H1 (cell line): ENCODE results near the gene SHOC1. TPM values are rescaled to one million over a fixed set of nuclear protein-coding genes. Genes with fewer than 3 reads are reported as not detected.

Experiments used
- CTCF ChIA-PET: fragments of 300-600 bp; sonication (Branson Sonifier 250); formaldehyde crosslinking; loops from one replicate; lab custom pipeline; 2021; ENCODE audit not compliant: partially characterized antibody; lab: Charles Lee
- POLR2A ChIA-PET: fragments of 300-600 bp; sonication (Branson Sonifier 250); formaldehyde crosslinking; loops from one replicate; lab custom pipeline; 2021; ENCODE audit warnings: inconsistent platforms; ENCODE audit not compliant: partially characterized antibody; lab: Charles Lee
- DNase-seq, 2 experiments: peaks; one replicate each; pipeline versions ENCODE4 v3.0.0 to v3.0.0-alpha.2; 2010 to 2022; ENCODE audit warnings: low spot score in 2 of 2, low read depth in 1 of 2, mixed read lengths in 1 of 2
- FAIRE-seq: peaks from 2 replicates; lab custom pipeline; 2011; peaks lifted over from hg19 to GRCh38; lab: Jason Lieb, UNC
- H2AFZ ChIP-seq: 2 replicates; pipeline ENCODE4 v1.8.1; 2012; ENCODE audit warnings: low read length, inconsistent platforms
- H2AK5ac ChIP-seq: 2 replicates; pipeline ENCODE4 v1.6.1; 2013; ENCODE audit warnings: low read depth, low read length
- H2BK120ac ChIP-seq: replicated peaks from 2 replicates; pipeline ENCODE3; 2013; ENCODE audit warnings: low read depth, low read length, inconsistent platforms
- H2BK12ac ChIP-seq: 2 replicates; pipeline ENCODE4 v1.6.1; 2013; ENCODE audit warnings: low read depth, low read length
- H2BK15ac ChIP-seq: 2 replicates; pipeline ENCODE4 v1.6.1; 2013; ENCODE audit warnings: low read length
- H2BK20ac ChIP-seq: 2 replicates; pipeline ENCODE4 v1.6.1; 2013; ENCODE audit warnings: low read length
- H2BK5ac ChIP-seq: 2 replicates; pipeline ENCODE4 v1.6.1; 2013; ENCODE audit warnings: low read depth, low read length
- H3K14ac ChIP-seq: 2 replicates; pipeline ENCODE4 v1.6.1; 2013; ENCODE audit warnings: inconsistent platforms; ENCODE audit not compliant: insufficient read length
- H3K18ac ChIP-seq: 2 replicates; pipeline ENCODE4 v1.6.1; 2013; ENCODE audit warnings: low read length; ENCODE audit errors: extremely low read depth
- H3K23ac ChIP-seq: 2 replicates; pipeline ENCODE4 v1.6.1; 2013; ENCODE audit warnings: inconsistent platforms; ENCODE audit not compliant: insufficient read length
- H3K23me2 ChIP-seq: 2 replicates; pipeline ENCODE4 v1.6.1; 2013; ENCODE audit warnings: low read depth, low read length
- H3K27ac ChIP-seq: 2 replicates; pipeline ENCODE4 v1.6.1; 2011; ENCODE audit warnings: low read depth, low read length, inconsistent platforms
- H3K27me3 ChIP-seq, 4 experiments: replicated peaks in 1 of 4; 1 replicate in 1 of 4; 2 replicates in 3 of 4; pipeline versions ENCODE4 v1.6.1 to v1.8.1; 2011 to 2013; ENCODE audit warnings: low read length in 3 of 4, mild to moderate bottlenecking in 3 of 4, inconsistent platforms in 2 of 4, mixed read lengths in 2 of 4, moderate library complexity in 1 of 4; ENCODE audit not compliant: control insufficient read depth in 3 of 4, insufficient read depth in 3 of 4; ENCODE audit errors: extremely low read depth in 1 of 4
- H3K36me3 ChIP-seq, 4 experiments: 2 replicates each; pipeline versions ENCODE4 v1.6.1 to v1.8.1; 2011 to 2013; ENCODE audit warnings: mild to moderate bottlenecking in 4 of 4, low read length in 3 of 4, moderate library complexity in 2 of 4, control low read depth in 1 of 4, inconsistent platforms in 1 of 4; ENCODE audit not compliant: insufficient read depth in 4 of 4, control insufficient read depth in 2 of 4
- H3K4ac ChIP-seq: replicated peaks from 2 replicates; pipeline ENCODE3; 2013; ENCODE audit warnings: low read length, low read depth, mixed read lengths, inconsistent platforms; ENCODE audit not compliant: insufficient read length
- H3K4me1 ChIP-seq, 4 experiments: replicated peaks in 1 of 4; 1 replicate in 1 of 4; 2 replicates in 3 of 4; pipeline versions ENCODE4 v1.6.1 to v1.8.1; 2011 to 2013; ENCODE audit warnings: low read length in 3 of 4, inconsistent platforms in 2 of 4, mixed read lengths in 1 of 4; ENCODE audit not compliant: insufficient read depth in 4 of 4, control insufficient read depth in 3 of 4
- H3K4me2 ChIP-seq, 2 experiments: 2 replicates each; pipeline versions ENCODE4 v1.6.1 to v1.8.1; 2011 to 2013; ENCODE audit warnings: low read depth in 2 of 2, low read length in 2 of 2, control low read depth in 1 of 2, inconsistent platforms in 1 of 2, mild to moderate bottlenecking in 1 of 2; ENCODE audit not compliant: insufficient read depth in 1 of 2
- H3K4me3 ChIP-seq, 4 experiments: fragments of 200-600, 300-600 bp in 1 of 4; sonication (generic), shearing (Covaris generic), sonication (Bioruptor Twin) in 1 of 4; 2 replicates each; pipeline versions ENCODE4 v1.5.1 to v1.8.1; 2011 to 2016; ENCODE audit warnings: low read length in 4 of 4, low read depth in 3 of 4, control low read depth in 2 of 4, inconsistent platforms in 2 of 4, mild to moderate bottlenecking in 2 of 4, mixed read lengths in 1 of 4, moderate library complexity in 1 of 4; ENCODE audit not compliant: insufficient read depth in 2 of 4; ENCODE audit errors: extremely low read depth in 1 of 4
- H3K56ac ChIP-seq: replicated peaks from 2 replicates; pipeline ENCODE3; 2013; ENCODE audit warnings: low read depth, mild to moderate bottlenecking, mixed read lengths, low read length, inconsistent platforms; ENCODE audit not compliant: insufficient read length
- H3K79me1 ChIP-seq: 2 replicates; pipeline ENCODE4 v1.6.1; 2013; ENCODE audit warnings: low read depth, low read length, control low read depth
- H3K79me2 ChIP-seq, 2 experiments: 2 replicates each; pipeline versions ENCODE4 v1.6.1 to v1.8.1; 2012 to 2013; ENCODE audit warnings: low read length in 2 of 2, mild to moderate bottlenecking in 2 of 2, inconsistent platforms in 1 of 2; ENCODE audit not compliant: insufficient read depth in 2 of 2, control insufficient read depth in 1 of 2
- H3K9ac ChIP-seq, 4 experiments: replicated peaks in 1 of 4; 1 replicate in 1 of 4; 2 replicates in 3 of 4; pipeline versions ENCODE4 v1.6.1 to v1.8.1; 2011 to 2013; ENCODE audit warnings: low read depth in 3 of 4, low read length in 3 of 4, control low read depth in 2 of 4, mild to moderate bottlenecking in 2 of 4, moderate library complexity in 2 of 4, inconsistent platforms in 1 of 4; ENCODE audit errors: extremely low read depth in 1 of 4
- H3K9me3 ChIP-seq, 2 experiments: 2 replicates each; pipeline versions ENCODE4 v1.6.1 to v1.8.1; 2012 to 2013; ENCODE audit warnings: mild to moderate bottlenecking in 2 of 2, moderate library complexity in 2 of 2, control low read depth in 1 of 2, inconsistent platforms in 1 of 2, low read depth in 1 of 2, low read length in 1 of 2, mixed read lengths in 1 of 2; ENCODE audit not compliant: insufficient read depth in 2 of 2
- H4K20me1 ChIP-seq, 2 experiments: replicated peaks in 1 of 2; 2 replicates each; pipeline versions ENCODE3 to v1.8.1; 2011 to 2013; ENCODE audit warnings: inconsistent platforms in 2 of 2, low read length in 2 of 2, mild to moderate bottlenecking in 1 of 2; ENCODE audit not compliant: insufficient read depth in 2 of 2, control insufficient read depth in 1 of 2
- H4K5ac ChIP-seq: 2 replicates; pipeline ENCODE4 v1.6.1; 2013; ENCODE audit warnings: low read length, low read depth, mixed read lengths, inconsistent platforms; ENCODE audit not compliant: insufficient read length
- H4K8ac ChIP-seq: 2 replicates; pipeline ENCODE4 v1.8.0; 2013; ENCODE audit warnings: mild to moderate bottlenecking, moderate library complexity, low read length, inconsistent platforms; ENCODE audit not compliant: insufficient read depth; ENCODE audit errors: extremely low read depth
- H4K91ac ChIP-seq: replicated peaks from 2 replicates; pipeline ENCODE3; 2013; ENCODE audit warnings: low read length, mixed read lengths, inconsistent platforms; ENCODE audit not compliant: insufficient read length
- RBBP5 ChIP-seq: IDR thresholded peaks from 2 replicates; pipeline ENCODE4 v1.7.1; 2012; ENCODE audit warnings: low read depth, mild to moderate bottlenecking, inconsistent platforms, low read length, moderate library complexity, borderline replicate concordance
- WGBS, 2 experiments: shearing (Covaris generic) in 1 of 2; methylation state at CpG; one replicate each; pipeline versions ENCODE4 v1.1.6 to v1.1.7; 2013 to 2015; ENCODE audit warnings: low lambda C conversion rate in 2 of 2, mixed read lengths in 2 of 2, inconsistent platforms in 1 of 2, low coverage in 1 of 2, missing lambda C conversion rate in 1 of 2; ENCODE audit not compliant: insufficient replicate concordance in 2 of 2, insufficient coverage in 1 of 2, insufficient read length in 1 of 2; ENCODE audit errors: extremely low coverage in 1 of 2, missing lambda C conversion rate in 1 of 2; 5-methylcytosine and 5-hydroxymethylcytosine counted together
- polyA plus RNA-seq, 7 experiments: library from polyadenylated mRNA; depleted of rRNA in 3 of 7; stranded (reverse) in 5 of 7; unstranded in 2 of 7; fragments of >200 nt in 5 of 7; fragments of 200-250 nt in 2 of 7; gene quantifications; 1 replicate in 5 of 7; 2 replicates in 1 of 7; 4 replicates in 1 of 7; pipeline versions ENCODE4 v1.2.1 to v1.2.3, GENCODE V29; 2011 to 2013; ENCODE audit warnings: missing spikeins in 2 of 7, mixed read lengths in 2 of 7
- total RNA-seq: library from RNA; stranded (reverse); fragmentation: NEBNext Ultra II Directional; extraction: Animal tissue kit (Norgen Biotek cat#: 25700); gene quantifications from 2 replicates; pipeline ENCODE4 v1.2.1, GENCODE V29; 2021
- TF ChIP-seq, protein P1 (sequence below): IDR thresholded peaks from 2 replicates; pipeline ENCODE4 v1.6.1; 2012; ENCODE audit warnings: low read length, inconsistent platforms

The SHOC1 gene
- total and polyA plus RNA-seq, 2 of the 8 experiments (the other 6 are each of a cell fraction or from before 2014, with no cell fraction given): not detected

DNA sequence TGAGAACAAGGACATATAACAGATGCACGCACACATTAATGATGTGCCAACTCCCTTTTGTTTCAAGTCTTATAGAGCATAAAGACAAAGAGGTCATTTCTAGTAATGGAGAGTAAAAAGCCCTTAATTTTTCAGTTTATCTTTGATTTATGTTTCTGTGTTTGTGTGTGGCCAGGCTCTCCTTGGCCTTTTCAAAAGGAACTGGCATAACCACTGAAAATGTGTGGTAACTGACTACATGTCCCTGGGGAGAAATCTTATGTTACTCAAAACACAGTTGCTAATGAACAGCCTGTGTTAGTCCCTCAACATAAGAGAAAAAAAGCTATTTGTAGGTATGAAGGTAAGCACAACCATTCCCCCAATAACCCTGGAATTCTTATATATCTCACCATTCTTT, 47.6 kb upstream of the SHOC1 start:
- Histone ChIP-seq H2BK5ac (no peak overlapping the region), H3K23ac (no peak overlapping the region), H4K91ac (no peak overlapping the region), H3K79me1 (no peaks in the 10 kb centered on the region), H2AK5ac (no peak overlapping the region), H3K36me3 (no peaks in the 10 kb centered on the region), H3K4me2 (no peak overlapping the region), H3K14ac (no peak overlapping the region), H3K79me2 (no peaks in the 10 kb centered on the region), H4K5ac (no peak overlapping the region), H3K56ac (no peak overlapping the region), H4K8ac (no peak overlapping the region), H2BK12ac (no peak overlapping the region), H3K23me2 (no peaks in the 10 kb centered on the region; the same call in 1 of the 2 replicates), H3K9me3 (no peaks in the 10 kb centered on the region), H3K27ac (no peak overlapping the region), H3K9ac (no peak overlapping the region), H3K27me3 (no peaks in the 10 kb centered on the region), H4K20me1 (no peaks in the 10 kb centered on the region), H2AFZ (no peak overlapping the region), H3K4me3 (no peak overlapping the region), H2BK20ac (no peak overlapping the region), H3K4me1 (no peaks in the 10 kb centered on the region), H2BK15ac (no peak overlapping the region), H3K18ac (no peak overlapping the region), H2BK120ac (no peak overlapping the region), H3K4ac (no peak overlapping the region)
- CTCF ChIA-PET: no interaction called here
- WGBS, 2 experiments: 90% methylated on average over 1 of the region's 1 CpG; no CpG with 5 or more reads in 1 of the 2 experiments
- no peak for DNase-seq
- POLR2A ChIA-PET: no interaction called here
- TF ChIP-seq, protein P1, sequence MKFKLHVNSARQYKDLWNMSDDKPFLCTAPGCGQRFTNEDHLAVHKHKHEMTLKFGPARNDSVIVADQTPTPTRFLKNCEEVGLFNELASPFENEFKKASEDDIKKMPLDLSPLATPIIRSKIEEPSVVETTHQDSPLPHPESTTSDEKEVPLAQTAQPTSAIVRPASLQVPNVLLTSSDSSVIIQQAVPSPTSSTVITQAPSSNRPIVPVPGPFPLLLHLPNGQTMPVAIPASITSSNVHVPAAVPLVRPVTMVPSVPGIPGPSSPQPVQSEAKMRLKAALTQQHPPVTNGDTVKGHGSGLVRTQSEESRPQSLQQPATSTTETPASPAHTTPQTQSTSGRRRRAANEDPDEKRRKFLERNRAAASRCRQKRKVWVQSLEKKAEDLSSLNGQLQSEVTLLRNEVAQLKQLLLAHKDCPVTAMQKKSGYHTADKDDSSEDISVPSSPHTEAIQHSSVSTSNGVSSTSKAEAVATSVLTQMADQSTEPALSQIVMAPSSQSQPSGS: no peak
- no peak for TF ChIP-seq RBBP5
- no peak for FAIRE-seq
